Activated CD4-positive, CD25-positive, alpha-beta regulatory T cell (primary cell): Measurements from ENCODE around the gene STMN1.

Experiments used
- DNase-seq, 4 experiments: peaks; one replicate each; lab custom pipeline; 2025; lab: John Stamatoyannopoulos, UW

STMN1 gene

GRCh38 chr1:25922056-25922970 lies 16.1 kb upstream of the STMN1 start:
- peak in 2 of 4 experiments; percentile 10 to 14 for DNase-seq

GRCh38 chr1:25918615-25919014 lies 12.4 kb upstream of the STMN1 start:
- DNase-seq, result no peak

- DNase-seq, result no peak
These were observed 11.8 kb upstream of the STMN1 start for GRCh38 chr1:25917996-25918395.

- no peak for DNase-seq
These were observed 10.2 kb upstream of the STMN1 start for GRCh38 chr1:25916460-25916859.

DNA sequence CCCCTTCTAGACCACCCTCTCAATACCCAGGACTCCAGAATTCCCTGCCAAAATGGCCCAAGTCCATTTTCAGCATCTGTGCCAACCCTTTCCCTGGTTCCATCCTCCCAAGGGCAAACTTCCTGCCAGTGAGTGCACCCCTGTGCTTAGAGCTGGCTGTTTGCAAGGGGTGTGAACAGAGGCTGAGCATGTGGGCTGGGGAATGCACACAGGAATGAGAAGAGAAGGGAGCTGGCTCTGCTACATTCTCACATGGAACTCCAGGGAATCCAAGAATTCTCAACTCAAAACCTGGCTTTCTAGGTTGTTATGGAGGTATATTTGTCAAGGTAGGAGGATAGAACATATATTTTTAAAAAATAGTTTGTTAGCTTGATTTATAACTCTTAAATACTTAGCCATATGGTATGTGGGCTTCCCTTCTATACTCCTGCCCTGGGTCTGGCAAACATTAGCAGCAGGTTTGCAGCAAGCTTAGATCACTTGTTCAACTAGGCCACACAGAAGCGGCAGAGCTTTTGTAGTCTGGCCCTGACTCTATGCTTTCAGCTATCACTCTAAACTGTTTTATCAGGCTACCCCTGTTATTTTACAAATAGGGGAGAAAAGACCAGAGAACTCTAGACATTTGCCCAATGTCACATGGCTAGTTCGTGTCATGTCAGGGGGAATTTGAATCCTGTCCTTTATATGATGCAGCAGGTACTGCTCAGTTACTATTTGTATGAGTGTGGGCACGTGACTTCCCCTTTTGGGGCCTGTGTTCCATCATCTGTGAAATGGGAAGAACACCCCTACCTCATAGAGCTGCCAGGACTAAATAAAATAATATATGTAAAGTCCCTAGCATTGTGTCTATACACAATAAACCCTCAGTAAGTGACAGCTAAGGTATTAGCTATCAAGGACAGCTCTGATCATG lies 8.1 kb upstream of the STMN1 start:
- no peak for DNase-seq

DNA sequence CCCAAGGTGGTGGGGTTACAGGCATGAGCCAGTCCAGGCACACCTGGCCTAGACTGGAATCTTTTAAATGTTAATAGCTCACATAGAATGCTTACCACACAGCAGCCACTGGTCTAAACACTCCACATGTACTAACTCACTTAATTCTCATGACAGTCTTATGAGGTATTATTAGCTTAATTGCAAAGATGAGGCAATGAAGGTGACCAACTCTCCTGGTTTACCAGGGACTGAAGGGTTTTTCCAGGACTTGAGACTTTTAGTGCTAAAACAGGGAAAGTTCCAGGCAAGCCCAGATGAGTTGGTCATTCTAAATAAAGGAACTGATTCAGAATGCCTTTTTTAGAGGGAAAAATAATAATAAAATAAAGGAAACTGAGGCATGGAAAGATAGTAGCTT lies 7.0 kb upstream of the STMN1 start:
- no peak for DNase-seq

GRCh38 chr1:25912076-25912831 lies 6.0 kb upstream of the STMN1 start:
- DNase-seq, result no peak

GRCh38 chr1:25911162-25911561 lies 4.9 kb upstream of the STMN1 start:
- DNase-seq, result no peak

DNA sequence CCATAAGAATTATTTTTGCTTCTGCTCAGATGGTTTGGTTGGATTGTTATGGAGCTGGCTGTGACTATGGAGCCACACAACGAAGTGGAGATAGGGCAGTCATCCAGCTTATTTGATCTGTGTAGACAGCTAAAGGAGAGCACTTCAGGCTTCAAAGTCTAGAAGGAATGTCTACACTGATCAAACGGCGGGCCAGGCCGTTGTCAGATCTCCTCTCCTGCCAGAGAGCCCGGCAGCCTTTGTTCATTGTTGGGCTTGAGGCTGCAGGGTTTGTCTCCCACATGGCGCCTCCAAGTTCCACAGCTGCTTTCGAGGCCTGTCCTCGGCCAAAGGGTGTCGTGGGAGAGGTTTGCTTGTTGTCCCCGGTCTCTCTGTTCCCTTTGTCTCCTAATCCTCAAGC lies 2.8 kb upstream of the STMN1 start:
- DNase-seq, result no peak

DNA sequence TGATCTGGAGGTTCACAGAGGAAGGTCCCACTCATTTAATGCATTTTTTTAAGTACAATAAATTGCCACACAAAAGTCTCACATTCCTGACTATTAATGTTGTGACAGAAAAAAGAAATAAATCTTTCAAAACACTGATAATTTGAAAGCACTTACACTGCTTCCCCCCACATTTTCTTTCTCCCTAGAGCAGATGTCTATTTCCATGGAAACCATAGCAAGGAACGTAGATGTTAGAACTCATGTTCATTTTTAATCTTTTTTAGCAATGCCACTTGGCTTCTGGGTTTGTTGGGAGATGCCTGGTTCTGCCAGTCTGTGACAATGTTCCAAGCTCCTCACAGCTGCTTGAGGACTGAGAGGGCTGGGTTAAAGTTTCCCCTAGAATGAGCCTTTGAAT lies 1.9 kb upstream of the STMN1 start:
- no peak for DNase-seq

DNA sequence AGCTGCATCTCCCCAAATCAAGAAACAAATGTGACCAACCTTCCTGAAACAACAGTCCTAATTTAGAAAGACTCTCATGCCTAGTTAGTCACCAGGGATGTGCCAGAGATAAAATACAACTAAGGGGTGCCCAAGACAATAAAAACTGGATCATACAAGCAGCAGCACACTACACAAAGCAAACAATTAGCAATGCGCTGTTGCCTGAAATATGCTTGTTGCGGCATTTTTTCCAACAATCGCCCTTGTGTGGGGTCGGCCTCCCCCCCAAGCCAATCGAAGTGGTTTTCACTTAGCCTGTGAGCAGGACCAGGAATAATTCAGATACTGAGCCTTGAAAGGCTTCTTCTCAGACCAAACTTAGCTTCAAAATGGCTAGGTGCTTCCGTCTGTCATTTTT lies 1.4 kb upstream of the STMN1 start:
- no peak for DNase-seq

GRCh38 chr1:25906644-25907300 lies 553 bp upstream of the STMN1 start:
- no peak for DNase-seq

DNA sequence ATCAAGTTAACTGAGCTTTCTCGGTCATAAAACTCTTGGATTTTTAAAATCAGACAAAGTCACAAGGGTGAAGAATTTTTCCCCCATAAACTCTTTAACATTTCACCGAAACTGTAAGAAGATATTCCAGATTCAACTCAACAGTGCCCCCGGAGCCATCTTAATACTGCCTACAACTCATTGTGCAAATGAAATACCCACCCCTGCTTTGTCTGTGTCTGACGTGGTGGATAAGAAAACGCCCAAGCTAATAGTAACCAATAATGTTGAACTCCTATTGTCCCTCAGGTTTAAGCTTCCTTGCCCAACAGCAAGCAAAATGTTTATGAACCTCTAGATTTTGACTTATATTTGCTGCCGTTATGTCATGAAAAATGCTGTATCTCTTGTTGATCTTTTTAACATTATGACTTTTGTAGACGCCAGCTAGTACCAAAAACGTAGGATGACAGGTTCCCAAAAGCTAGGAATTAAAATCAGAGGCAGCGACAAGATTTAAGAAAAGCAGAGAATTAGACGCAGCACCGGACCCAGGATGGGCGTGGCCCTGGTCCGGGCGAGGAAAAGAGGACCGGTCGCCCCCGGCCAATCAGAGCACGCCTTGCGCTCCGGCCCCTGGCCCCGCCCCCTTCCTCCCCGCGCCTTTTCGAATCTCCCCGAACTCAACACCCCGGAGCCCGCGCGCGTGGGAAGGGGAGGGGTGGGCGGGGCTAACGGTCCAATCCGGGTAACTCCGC lies 1.1 kb downstream of the STMN1 start:
- peak; percentile 81 to 91 (median 84) for DNase-seq

- no peak for DNase-seq
These were observed 2.2 kb downstream of the STMN1 start for GRCh38 chr1:25903986-25904385.

GRCh38 chr1:25902462-25902861 lies 3.8 kb downstream of the STMN1 start:
- DNase-seq, result no peak

DNA sequence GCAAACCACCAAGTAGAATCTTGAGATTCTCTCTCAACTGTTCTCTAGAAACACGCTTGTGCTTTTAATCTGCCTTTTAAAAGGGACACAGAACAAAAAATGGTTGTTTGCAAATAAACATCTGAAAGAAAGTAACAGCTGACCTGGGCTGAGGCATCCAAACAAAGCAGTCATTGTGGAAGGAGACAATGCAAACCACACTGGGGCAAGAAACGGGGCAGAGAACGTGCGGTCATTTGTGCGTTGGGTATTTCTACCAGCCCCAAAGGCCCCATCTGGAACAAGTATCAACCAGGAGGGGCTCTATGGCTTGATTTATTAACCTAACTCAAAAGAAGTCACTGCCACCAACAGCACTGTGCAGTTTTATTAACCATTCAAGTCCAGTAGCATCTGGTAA lies 6.0 kb downstream of the STMN1 start:
- DNase-seq, result no peak

DNA sequence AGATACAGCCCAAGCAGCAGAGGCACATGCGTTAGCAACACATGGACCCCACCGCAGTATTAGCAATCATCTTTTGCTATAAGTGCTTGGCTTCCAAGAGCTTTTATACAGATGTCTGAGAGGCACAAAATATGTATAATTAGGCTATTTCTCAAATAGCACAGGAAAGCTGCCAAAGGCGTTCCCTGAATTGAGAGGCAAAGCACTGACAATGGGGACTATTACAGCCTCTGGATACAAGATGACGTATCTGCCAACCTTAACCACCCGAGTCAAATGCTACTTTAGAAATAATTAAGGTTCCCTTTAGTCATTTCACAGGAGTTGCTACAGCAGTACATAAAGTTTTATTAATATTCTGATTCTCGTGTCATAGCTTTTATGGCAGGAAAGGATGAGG lies 6.4 kb downstream of the STMN1 start:
- no peak for DNase-seq

GRCh38 chr1:25898223-25899015 lies 7.8 kb downstream of the STMN1 start:
- DNase-seq, result no peak

DNA sequence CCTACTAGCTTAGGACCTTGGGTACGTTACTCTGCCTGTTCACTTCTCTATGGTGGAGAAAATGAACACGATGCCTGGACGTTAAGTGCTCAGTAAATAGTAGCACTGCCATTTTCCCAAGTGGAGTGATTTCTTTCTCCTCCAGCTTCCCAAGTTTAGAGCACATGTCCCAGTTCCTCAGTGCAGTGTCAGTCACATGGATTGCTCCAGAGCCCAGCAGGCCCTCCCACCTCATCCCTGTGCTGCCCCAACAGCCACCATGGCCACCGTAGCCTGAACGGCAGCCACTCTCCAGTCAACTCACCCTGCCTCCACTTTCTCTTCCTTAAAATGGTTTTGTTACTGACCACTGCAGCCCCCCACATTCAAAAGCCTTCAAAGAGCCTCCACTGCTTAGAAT lies 8.5 kb downstream of the STMN1 start:
- no peak for DNase-seq

GRCh38 chr1:25896266-25896665 lies 10.0 kb downstream of the STMN1 start:
- DNase-seq, result no peak
